HEK293T (cell line): ENCODE data around the gene MOCS1.

ENCODE experiments used
- CTCF ChIA-PET: fragments of 350-600 bp; formaldehyde crosslinking; extraction: SDS; loops from one replicate; lab custom pipeline; 2021; ENCODE audit warnings: antibody characterized with exemption, inconsistent platforms; lab: Yijun Ruan, JAX
- POLR2A ChIA-PET: fragments of 350-600 bp; formaldehyde crosslinking; extraction: SDS; loops from one replicate; lab custom pipeline; 2020; ENCODE audit warnings: antibody characterized with exemption, inconsistent platforms; lab: Yijun Ruan, JAX
- DNase-seq: peaks from one replicate; pipeline ENCODE4 v3.0.0; 2012; ENCODE audit warnings: mixed read lengths; ENCODE audit errors: extremely low spot score
- ARNT ChIP-seq: fragments of 450-650 bp; IDR thresholded peaks from 2 replicates; pipeline ENCODE4 v1.6.1; 2017; ENCODE audit warnings: mild to moderate bottlenecking
- BHLHE40 ChIP-seq: fragments of 450-650 bp; IDR thresholded peaks from 2 replicates; pipeline ENCODE4 v1.6.1; 2016; ENCODE audit warnings: mild to moderate bottlenecking, moderate library complexity, borderline replicate concordance
- CTBP1 ChIP-seq: fragments of 450-650 bp; IDR thresholded peaks from 2 replicates; pipeline ENCODE4 v1.6.1; 2016; ENCODE audit warnings: borderline replicate concordance
- ELF4 ChIP-seq: fragments of 450-650 bp; IDR thresholded peaks from 2 replicates; pipeline ENCODE4 v1.6.1; 2017; ENCODE audit warnings: antibody characterized with exemption
- FOXA1 ChIP-seq: fragments of 450-650 bp; IDR thresholded peaks from 2 replicates; pipeline ENCODE4 v1.6.1; 2016; ENCODE audit warnings: mild to moderate bottlenecking
- FOXK2 ChIP-seq: fragments of 450-650 bp; IDR thresholded peaks from 2 replicates; pipeline ENCODE4 v1.6.1; 2016; ENCODE audit warnings: mild to moderate bottlenecking
- FOXM1 ChIP-seq: fragments of 450-650 bp; IDR thresholded peaks from 2 replicates; pipeline ENCODE4 v1.6.1; 2017; ENCODE audit warnings: mild to moderate bottlenecking, borderline replicate concordance
- HDGF ChIP-seq: fragments of 450-650 bp; IDR thresholded peaks from 2 replicates; pipeline ENCODE4 v1.6.1; 2017; ENCODE audit warnings: antibody characterized with exemption, borderline replicate concordance
- L3MBTL2 ChIP-seq: fragments of 450-650 bp; conservative IDR thresholded peaks from 2 replicates; pipeline ENCODE4 v1.6.1; 2016; ENCODE audit warnings: mild to moderate bottlenecking
- LEF1 ChIP-seq: fragments of 450-650 bp; IDR thresholded peaks from 2 replicates; pipeline ENCODE4 v1.6.1; 2017; ENCODE audit warnings: mild to moderate bottlenecking, borderline replicate concordance
- NFRKB ChIP-seq: fragments of 450-650 bp; IDR thresholded peaks from 2 replicates; pipeline ENCODE4 v1.6.1; 2016; ENCODE audit warnings: mild to moderate bottlenecking, moderate library complexity
- PKNOX1 ChIP-seq: fragments of 450-650 bp; IDR thresholded peaks from 2 replicates; pipeline ENCODE4 v1.6.1; 2016
- SP1 ChIP-seq: fragments of 450-650 bp; IDR thresholded peaks from 2 replicates; pipeline ENCODE4 v1.6.1; 2017
- SUZ12 ChIP-seq: fragments of 450-650 bp; IDR thresholded peaks from 2 replicates; pipeline ENCODE4 v1.6.1; 2016; ENCODE audit warnings: mild to moderate bottlenecking
- TARDBP ChIP-seq: fragments of 450-650 bp; IDR thresholded peaks from 2 replicates; pipeline ENCODE4 v1.6.1; 2016
- ZNF384 ChIP-seq: fragments of 450-650 bp; IDR thresholded peaks from 2 replicates; pipeline ENCODE4 v1.6.1; 2016

The MOCS1 gene

DNA sequence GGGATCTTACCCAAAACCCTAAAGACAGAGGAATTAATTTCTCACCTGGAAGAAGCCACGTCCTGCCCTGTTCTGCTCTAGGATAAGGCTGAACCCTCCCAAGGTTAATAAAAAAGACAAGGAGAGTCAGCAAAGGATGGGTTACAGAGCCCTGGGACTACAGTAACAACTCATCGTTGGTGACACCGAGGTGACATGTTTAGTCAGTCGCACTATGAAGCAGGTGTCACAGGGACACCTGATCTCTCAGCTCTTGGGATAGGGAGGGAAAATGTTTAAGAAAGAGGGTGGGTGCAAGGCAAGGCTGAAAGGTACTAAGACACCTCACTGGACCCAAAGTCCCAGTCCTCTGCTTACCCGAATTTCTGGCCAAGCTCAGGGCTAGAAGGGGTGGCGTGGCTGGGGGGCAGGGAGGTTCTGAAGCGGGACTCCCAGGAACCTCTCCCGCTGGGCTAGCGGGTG is 562 bp downstream of the MOCS1 start:
- POLR2A ChIA-PET = interaction anchor here (1.7 kb wide), 1 partner anchor 12 kb away, joined by 4 read pairs; no protein-coding TSS in a partner anchor
- TF ChIP-seq L3MBTL2 (no peak), FOXA1 (no peak), LEF1 (no peak), ARNT (no peak), ZNF384 (no peak), NFRKB (no peak), FOXK2 (no peak), ELF4 (no peak), FOXM1 (no peak), SP1 (no peak)
- no peak for DNase-seq
- CTCF ChIA-PET = no interaction called here

GRCh38 chr6:39932386-39932910 is 1.8 kb downstream of the MOCS1 start:
- ChIA-PET CTCF (interaction anchor here (0.6 kb wide), 1 partner anchor 586 kb away, joined by 3 read pairs; no protein-coding TSS in a partner anchor), POLR2A (no interaction called here)
- DNase-seq = no peak
- TF ChIP-seq PKNOX1 (no peak), ZNF384 (no peak), FOXA1 (no peak), FOXK2 (no peak), LEF1 (no peak), HDGF (no peak), SP1 (no peak)

DNA sequence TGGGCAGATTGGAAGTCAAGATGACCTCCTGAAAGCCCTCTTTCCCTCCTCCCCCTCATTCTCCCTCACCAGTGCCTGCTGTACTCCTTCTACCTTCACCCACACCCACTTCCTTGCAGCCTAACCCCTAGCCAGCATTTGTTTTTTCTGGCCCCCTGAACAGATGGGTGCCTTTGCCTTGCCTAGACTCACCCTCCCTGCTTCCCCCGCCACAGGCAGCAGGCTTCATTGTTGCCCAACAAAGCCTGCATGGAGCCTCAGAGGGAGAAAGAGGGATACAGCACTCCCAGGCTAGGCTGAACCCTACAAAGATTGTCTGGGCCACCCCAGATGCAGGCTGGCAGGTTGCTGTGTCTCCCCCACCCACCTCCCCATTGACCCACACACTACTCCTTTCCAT is 2.7 kb downstream of the MOCS1 start:
- POLR2A ChIA-PET = no interaction called here
- CTCF ChIA-PET = no interaction called here
- no peak for DNase-seq

GRCh38 chr6:39930540-39930939 is 3.7 kb downstream of the MOCS1 start:
- DNase-seq = no peak
- ChIA-PET CTCF (no interaction called here), POLR2A (no interaction called here)
- TF ChIP-seq BHLHE40 (no peak), FOXK2 (no peak), ARNT (no peak), FOXA1 (no peak), ZNF384 (no peak), L3MBTL2 (no peak), ELF4 (no peak), HDGF (no peak), CTBP1 (no peak), TARDBP (no peak), SP1 (no peak), FOXM1 (no peak), LEF1 (no peak), SUZ12 (no peak), PKNOX1 (no peak), NFRKB (no peak)

More for the DNA sequence above, 2.7 kb downstream of the MOCS1 start:
- no peak for TF ChIP-seq FOXA1
- no peak for TF ChIP-seq SP1
- TF ChIP-seq FOXK2 = no peak
- TF ChIP-seq L3MBTL2 = no peak
- no peak for TF ChIP-seq TARDBP
- no peak for TF ChIP-seq HDGF
- no peak for TF ChIP-seq LEF1
- TF ChIP-seq ELF4 = no peak

GRCh38 chr6:39929733-39930461 is 4.4 kb downstream of the MOCS1 start:
- POLR2A ChIA-PET = no interaction called here
- no peak for DNase-seq
- TF ChIP-seq LEF1 (no peak), PKNOX1 (no peak), BHLHE40 (no peak), FOXM1 (no peak), ARNT (no peak), FOXA1 (no peak), FOXK2 (no peak), CTBP1 (no peak), NFRKB (no peak), L3MBTL2 (no peak), TARDBP (no peak)
- CTCF ChIA-PET = no interaction called here

DNA sequence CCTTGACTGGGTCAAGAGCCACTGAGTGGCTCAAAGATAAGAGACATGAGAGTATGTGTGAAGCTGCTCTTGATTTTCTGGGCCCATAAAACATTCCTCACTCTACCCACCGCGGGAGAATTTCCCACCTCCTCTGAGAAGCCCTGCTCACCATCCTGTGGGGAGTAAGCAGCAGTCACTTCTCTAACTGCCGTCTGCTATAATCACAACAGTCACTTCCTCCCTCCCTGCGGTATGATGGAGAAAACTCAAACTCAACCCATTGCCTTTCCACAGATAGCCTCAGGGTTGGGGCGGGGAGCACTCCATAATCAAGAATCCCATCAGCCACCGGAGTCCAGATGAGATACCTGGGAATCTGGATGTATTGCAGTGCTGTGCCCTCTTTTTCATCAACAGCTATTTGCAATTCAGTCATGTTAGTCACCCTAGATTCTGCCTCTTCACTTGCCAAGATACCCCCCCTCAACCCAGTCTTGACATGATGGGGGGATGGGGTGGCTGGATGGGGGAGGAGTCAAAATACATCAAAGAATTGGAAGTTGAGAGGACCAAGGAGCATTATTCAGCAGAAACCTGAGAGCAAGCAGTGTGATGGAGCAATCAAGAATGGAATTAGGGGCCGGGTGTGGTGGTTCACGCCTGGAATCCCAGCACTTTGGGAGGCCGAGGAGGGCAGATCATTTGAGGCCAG is 5.1 kb downstream of the MOCS1 start:
- POLR2A ChIA-PET = no interaction called here

More for the DNA sequence above, 5.1 kb downstream of the MOCS1 start:
- DNase-seq = no peak
- CTCF ChIA-PET = interaction anchor here (0.6 kb wide), 1 partner anchor 551 kb away, joined by 3 read pairs; no protein-coding TSS in a partner anchor
- TF ChIP-seq HDGF (no peak), L3MBTL2 (no peak), SP1 (no peak), SUZ12 (no peak), ELF4 (no peak), TARDBP (no peak), BHLHE40 (no peak), ZNF384 (no peak), FOXM1 (no peak), CTBP1 (no peak), FOXA1 (no peak), NFRKB (no peak), FOXK2 (no peak), LEF1 (no peak), PKNOX1 (no peak), ARNT (no peak)
